Bronchial epithelial cell (primary cell): ENCODE results near the gene TMEM178B. TPM values are rescaled to one million over a fixed set of nuclear protein-coding genes. Genes with fewer than 3 reads are reported as not detected.

Source experiments
- DNase-seq: peaks from one replicate; pipeline ENCODE4 v3.0.0-alpha.2; 2010; ENCODE audit warnings: low read depth
- FAIRE-seq: peaks from 2 replicates; lab custom pipeline; 2011; peaks lifted over from hg19 to GRCh38; lab: Jason Lieb, UNC
- H3K27me3 ChIP-seq: 2 replicates; pipeline ENCODE4 v1.5.1; 2011; ENCODE audit warnings: low read length; ENCODE audit not compliant: control insufficient read depth, insufficient read depth
- H3K36me3 ChIP-seq: 2 replicates; pipeline ENCODE4 v1.5.1; 2011; ENCODE audit warnings: low read length; ENCODE audit not compliant: control insufficient read depth, insufficient read depth
- H3K4me3 ChIP-seq: 2 replicates; pipeline ENCODE4 v1.5.1; 2011; ENCODE audit warnings: mild to moderate bottlenecking, low read depth, low read length, control low read depth
- CTCF ChIP-seq: IDR thresholded peaks from 2 replicates; pipeline ENCODE4 v1.5.1; 2011; ENCODE audit warnings: mild to moderate bottlenecking, moderate library complexity, low read length, control low read depth, inconsistent platforms; ENCODE audit not compliant: insufficient read depth, severe bottlenecking
- total RNA-seq: library from RNA; depleted of rRNA; stranded (reverse); fragments of >200 nt; gene quantifications from 2 replicates; pipeline ENCODE4 v1.2.1, GENCODE V29; 2014

Gene TMEM178B
- total RNA-seq, 1 donor from 2014 or later = under 0.01 TPM

GRCh38 chr7:141072548-141073172 lies 1.2 kb upstream of the TMEM178B start:
- no peak for FAIRE-seq
- peaks cover 23% of the 10 kb centered on the region for H3K27me3 ChIP-seq
- peak overlapping the region; percentile 33 for H3K4me3 ChIP-seq
- H3K36me3 ChIP-seq = no peaks in the 10 kb centered on the region
- TF ChIP-seq CTCF = no peak
- peak; percentile 29 for DNase-seq

DNA sequence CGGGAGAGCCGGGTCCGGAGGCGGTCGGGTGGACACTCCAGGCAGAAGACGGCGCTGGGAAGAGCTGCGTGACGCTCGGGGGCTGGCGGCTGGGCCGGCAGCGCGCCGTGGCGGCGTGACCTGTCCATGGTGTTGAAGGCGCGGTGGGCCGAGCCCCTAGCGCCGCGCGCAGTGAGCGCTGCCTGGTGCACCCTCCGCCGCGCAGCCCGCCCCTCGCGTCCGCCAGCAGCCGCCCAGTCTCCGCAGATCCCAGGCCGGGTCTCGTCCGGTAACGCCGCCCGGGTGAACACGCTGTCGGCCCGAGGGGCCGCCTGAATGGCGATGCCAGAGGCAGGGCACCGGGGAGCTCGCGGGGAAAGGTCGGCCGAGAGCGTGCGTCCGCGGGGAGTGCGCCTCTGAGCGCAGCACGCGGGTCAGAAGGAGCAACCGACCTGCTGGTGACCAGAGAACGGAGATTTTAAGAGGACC lies 657 bp upstream of the TMEM178B start:
- H3K4me3 ChIP-seq = peak overlapping the region; percentile 33
- no peak for FAIRE-seq
- no peaks in the 10 kb centered on the region for H3K36me3 ChIP-seq
- TF ChIP-seq CTCF = no peak
- DNase-seq = no peak
- H3K27me3 ChIP-seq = peaks cover 23% of the 10 kb centered on the region

DNA sequence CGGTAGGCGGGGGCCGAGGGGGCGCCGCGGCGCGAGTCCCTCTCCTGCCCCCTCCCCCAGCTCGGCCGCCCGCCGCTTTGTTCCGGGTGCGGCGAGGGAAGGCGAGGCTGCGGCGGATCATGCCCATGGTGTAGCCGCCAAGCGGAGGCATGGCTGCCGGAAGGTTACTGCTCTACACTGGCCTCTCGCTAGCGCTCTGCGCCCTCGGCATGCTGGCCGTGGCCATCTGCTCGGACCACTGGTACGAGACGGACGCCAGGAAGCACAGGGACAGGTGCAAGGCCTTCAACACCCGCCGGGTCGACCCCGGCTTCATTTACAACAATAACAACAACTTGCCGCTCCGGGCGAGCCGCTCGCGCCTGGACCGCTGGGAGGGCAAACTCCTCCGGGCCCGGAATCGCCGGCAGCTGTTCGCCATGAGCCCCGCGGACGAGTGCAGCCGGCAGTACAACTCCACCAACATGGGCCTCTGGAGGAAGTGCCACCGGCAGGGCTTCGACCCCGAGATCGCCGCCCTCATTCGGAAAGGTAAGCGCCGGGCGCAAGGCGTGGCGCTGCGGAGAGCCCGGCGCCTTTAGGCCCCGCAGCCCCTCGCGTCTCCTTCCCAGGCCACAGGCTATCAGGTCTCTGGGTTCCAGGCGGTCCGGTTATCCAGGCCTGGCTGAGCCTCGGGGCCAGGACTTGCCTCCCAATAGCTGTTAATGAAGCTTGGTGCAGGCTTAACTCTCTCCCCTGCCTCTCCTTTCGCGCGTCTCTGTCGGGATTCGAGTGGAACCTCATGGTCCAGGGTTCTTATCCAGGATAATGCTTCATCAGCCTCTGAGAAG lies 513 bp downstream of the TMEM178B start:
- no peaks in the 10 kb centered on the region for H3K36me3 ChIP-seq
- FAIRE-seq (no peak), DNase-seq (no peak)
- no peak for TF ChIP-seq CTCF
- peaks cover 23% of the 10 kb centered on the region for H3K27me3 ChIP-seq
- peak overlapping the region; percentile 20 for H3K4me3 ChIP-seq

GRCh38 chr7:141074997-141075396 lies 1.1 kb downstream of the TMEM178B start:
- Histone ChIP-seq H3K4me3 (no peak overlapping the region), H3K36me3 (no peaks in the 10 kb centered on the region), H3K27me3 (peaks cover 23% of the 10 kb centered on the region)
- DNase-seq = no peak
- FAIRE-seq = no peak
- no peak for TF ChIP-seq CTCF

- no peak overlapping the region for H3K4me3 ChIP-seq
- FAIRE-seq = no peak
Observed at GRCh38 chr7:141076377-141076776, 2.5 kb downstream of the TMEM178B start.

More at GRCh38 chr7:141076377-141076776, 2.5 kb downstream of the TMEM178B start:
- peaks cover 19% of the 10 kb centered on the region for H3K27me3 ChIP-seq
- DNase-seq = no peak
- no peaks in the 10 kb centered on the region for H3K36me3 ChIP-seq
- no peak for TF ChIP-seq CTCF
